Measurements from ENCODE around the gene DCST2.

The DCST2 gene

DNA sequence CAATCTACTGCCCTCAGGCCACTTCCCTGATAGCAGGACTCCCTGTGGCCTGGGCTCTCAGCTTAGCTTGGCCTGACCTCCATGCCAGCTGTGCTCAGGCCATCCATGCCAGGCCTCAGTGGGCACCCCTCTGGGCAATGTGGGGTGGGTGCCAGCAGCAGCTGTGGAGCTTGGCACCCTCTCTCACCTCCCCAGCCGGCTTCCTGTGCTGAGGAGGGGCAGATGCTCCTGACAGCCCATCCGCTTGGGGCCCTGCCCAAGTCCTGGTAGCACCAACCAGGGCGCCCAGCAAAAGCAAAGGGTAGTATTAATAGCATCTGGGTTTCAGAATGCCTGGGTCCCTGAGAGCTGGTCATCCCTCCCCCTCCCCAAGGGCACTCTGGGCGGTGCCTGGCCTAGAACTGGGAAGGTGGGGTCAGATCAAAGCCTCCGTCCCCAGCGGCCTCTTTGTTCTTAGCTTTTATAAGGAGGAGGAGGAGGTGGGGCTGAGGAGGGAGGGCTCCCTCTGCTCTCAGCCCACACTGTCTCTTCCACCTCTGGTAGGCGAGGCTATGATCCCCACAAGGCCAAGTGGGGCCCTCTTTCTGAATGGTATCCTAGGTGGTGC, 36.1 kb upstream of the DCST2 start:
- no peak for DNase-seq

DNA sequence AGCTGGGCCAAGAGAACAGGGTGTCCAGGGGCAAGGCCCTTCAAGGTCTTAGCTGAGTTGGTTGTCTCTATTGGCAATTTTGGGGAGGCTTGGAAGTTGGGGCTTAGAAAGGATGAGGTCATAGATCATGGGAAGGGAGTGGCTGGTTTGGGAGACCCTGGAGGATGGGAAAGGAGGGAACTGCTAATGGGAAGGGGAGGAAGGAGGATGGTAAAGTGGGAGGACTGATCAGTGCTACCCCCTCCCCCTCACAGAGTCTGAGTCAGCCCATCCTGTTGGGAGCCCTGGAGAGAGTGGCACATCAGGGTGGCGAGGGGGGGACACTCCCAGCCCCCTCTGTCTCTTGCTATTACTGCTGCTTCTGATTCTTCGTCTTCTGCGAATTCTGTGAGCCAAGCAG, 35.0 kb upstream of the DCST2 start:
- DNase-seq: no peak

DNA sequence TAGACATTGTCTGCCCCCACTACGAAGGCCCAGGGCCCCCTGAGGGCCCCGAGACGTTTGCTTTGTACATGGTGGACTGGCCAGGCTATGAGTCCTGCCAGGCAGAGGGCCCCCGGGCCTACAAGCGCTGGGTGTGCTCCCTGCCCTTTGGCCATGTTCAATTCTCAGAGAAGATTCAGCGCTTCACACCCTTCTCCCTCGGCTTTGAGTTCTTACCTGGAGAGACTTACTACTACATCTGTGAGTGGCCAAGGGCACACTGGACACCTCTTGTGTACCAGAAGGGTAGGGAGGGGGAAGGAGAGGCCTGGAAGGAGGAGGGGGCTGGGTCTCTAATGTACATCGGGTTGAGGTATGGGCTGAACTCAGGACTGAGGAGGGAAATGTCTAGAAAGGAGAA, 33.2 kb upstream of the DCST2 start:
- DNase-seq: no peak

DNA sequence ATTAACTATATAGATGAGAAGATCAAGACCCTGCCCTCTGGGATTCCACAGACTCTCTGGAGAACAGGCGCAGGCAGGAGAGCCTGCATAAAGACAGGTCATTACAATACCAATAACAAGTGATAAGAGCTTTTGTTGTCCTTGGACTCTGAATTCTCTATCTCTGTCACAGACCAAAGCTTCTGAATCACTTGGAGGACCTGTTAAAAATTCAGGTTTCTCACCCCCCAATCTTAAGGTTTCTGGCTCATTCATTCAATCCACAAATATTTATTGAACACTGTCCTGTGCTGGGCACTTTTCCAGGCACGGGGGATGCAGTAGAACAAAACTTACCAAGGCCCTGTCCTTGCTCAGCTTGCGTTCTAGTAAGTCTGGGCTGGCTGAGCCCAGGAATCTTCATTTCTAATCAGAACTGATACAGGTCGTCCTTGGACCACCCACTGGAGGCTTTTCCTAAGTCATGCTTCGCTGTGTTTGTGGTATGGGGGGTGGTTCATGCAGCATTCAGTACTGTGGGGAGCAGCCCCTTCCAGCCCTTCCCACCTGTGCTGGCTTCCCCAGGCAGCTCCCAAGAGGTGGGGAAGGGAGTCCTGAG, 31.4 kb upstream of the DCST2 start:
- DNase-seq: no peak

DNA sequence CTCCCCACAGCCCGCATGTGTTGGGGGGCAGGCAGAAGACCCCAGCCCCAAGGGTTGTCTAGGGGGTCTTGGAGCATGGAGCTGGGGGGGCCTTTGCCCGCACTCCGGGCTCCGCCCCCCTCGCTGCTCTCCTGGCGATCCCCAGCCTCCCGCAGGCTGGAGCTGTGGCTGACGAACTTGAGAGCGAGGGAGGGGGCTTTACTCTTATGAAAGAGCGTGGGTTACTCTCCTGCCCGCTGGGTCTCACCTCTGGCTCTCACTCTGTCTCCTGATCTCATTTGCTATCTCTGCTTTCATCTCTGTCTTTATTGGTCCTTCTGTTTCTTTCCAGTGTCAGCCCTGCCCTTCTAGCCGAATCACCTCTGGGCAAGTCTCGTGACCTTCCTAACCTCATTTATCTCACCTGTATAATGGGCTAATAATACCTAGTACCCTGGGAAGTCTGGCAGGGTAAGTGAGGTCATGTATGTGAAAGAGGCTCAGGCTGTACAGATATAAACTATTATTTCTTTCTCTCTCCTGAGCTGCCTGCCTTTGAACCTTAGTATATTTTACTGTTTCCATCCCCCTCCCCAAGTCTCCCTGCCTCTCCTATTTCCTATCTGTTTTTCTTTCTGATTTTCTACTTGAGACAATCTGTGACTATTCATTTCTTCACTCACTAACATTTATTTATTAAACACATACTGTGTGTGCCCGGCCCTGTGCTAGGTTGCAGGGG, 30.7 kb upstream of the DCST2 start:
- no peak for DNase-seq

DNA sequence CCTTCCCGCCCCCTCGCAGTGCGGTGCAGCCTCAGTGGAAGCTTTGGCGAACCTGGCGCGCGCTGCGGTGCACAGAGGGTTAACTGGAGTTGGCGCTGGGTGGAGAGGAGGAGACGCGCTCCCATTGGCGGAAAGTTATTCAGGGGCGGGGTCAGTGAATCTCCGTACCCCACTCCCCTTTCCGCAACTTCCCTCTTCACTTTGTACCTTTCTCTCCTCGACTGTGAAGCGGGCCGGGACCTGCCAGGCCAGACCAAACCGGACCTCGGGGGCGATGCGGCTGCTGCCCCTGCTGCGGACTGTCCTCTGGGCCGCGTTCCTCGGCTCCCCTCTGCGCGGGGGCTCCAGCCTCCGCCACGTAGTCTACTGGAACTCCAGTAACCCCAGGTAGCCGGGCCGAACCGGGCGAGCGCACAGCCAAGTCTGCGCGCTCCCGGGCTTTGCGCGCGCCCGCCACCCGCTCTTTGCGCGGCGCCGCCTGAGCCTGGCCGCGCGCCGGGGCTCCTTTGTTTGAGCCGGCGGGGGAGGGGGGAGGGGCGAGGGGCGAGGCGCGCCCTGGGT, 30.0 kb upstream of the DCST2 start, which contains the start of gene EFNA4:
EFNA4 (plus strand) TSS at position 191 of the 561 bp plus-strand sequence; CDS start at position 275, 84 bp downstream.
- DNase-seq: peak; percentile 34

DNA sequence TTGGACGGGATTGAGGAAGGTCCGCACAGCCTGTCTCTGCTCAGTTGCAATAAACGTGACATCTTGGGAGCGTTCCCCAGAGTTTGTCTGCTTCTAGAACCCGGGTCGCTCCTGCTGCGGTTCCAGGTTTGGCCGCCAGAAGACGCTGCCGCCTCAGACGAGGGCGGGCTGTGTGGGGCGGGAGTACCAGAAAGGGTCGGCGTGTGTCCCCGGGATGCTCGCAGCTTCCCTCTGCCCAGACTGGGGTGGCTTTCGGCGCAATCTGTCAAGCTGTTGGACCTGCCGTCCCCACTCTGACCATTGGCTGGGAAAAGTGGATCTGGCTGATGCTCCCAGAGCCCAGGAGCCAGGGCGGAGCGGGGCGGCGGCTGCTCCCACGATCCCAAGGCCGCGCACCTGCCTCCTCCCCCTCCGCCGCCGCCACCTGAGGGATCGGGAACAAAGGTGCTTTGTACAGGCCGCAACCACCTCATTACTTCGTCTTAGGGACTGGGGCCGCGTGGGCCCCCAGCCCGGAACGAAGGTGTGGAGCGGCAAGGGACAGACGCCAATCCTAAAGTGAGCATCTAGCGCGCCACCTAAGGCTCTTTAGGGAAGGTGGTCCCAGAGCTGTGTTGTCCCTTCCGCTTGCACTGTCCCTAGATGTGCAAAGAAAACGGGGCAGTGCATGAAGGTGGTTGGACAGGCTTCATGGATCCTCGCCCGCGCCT, 29.3 kb upstream of the DCST2 start:
- no peak for DNase-seq

DNA sequence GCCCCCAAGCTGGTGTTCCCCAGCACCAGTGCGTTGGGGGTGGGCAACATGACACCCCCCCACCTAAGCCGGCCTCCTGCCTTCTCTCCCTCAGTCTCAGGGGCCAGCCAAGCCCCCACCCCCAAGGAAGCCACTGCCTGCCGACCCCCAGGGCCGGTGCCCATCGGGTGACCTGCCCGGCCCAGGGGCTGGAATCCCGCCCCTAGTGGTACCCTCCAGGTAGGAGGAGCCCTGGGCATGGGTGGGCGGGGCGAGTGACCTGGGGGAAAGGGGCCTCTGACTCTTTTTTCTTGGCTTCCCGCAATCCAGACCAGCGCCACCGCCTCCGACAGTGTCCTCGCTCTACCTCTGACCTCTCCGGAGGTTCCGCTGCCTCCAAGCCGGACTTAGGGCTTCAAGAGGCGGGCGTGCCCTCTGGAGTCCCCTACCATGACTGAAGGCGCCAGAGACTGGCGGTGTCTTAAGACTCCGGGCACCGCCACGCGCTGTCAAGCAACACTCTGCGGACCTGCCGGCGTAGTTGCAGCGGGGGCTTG, 28.6 kb upstream of the DCST2 start:
- DNase-seq: no peak

DNA sequence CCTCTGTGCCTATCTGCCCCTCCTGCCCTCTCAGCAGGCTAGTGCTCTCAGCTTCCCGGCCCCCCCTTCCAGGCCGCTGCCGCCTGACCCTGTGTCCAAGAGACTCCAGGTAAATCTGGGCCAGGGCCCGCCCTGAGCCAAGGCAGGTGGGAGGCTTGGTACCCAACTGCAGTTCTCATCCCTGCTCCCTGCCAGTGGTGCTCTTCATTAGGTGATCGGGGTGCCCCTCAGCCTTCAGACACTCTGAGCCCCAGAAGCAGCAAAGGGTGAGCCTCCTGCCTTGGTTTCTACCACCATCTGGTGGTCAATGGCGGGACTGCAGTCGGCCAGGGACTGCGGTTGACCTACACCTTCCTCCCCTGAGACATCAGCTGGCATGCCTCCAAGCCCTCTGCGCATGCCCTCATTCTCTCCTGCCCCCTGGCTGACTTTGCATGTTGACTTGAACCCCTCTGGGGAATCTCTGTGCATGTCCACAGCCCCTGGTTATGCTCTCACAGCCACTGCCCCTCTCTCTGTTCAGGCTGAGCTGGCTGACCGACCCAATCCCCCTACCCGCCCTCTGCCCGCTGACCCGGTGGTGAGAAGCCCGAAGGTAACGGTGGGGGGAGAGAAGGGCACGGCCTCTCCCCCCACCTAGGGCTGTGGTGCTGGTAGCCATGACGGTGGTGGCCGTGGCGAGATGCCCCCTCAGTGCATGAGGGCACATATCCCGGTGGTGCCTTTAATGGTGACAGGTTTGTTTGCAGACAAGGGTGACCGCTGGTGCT, 28.0 kb upstream of the DCST2 start:
- peak; percentile 54 for DNase-seq

DNA sequence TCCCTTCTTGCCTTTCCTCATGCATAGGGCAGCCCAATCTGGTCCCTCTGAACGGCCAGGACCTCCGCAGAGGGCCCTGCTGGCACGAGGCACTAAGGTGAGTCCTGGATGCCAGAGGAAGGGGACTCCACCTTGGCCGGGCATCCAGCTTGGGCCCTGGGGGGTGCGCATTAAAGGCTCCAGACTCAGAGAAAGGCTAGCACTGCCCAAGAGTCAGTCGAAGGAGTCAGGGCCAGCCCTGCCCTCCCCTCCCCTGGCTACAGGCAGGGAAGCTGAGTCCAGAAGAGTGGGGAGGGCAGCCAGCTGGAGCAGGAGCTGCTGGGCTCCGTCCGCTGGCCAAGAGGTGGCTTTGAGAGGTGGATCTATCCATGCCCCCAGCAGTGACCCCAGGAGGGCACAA, 27.2 kb upstream of the DCST2 start:
- no peak for DNase-seq

DNA sequence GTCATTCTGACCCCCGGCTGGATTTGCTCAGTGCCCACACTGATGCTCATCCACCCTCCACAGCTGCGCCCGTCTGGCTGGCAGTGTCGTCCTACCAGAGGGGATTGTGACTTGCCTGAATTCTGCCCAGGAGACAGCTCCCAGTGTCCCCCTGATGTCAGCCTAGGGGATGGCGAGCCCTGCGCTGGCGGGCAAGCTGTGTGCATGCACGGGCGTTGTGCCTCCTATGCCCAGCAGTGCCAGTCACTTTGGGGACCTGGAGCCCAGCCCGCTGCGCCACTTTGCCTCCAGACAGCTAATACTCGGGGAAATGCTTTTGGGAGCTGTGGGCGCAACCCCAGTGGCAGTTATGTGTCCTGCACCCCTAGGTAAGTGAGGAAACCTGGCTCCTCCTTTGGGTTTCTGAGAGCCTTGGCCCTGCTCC, 24.2 kb upstream of the DCST2 start:
- DNase-seq: no peak

DNA sequence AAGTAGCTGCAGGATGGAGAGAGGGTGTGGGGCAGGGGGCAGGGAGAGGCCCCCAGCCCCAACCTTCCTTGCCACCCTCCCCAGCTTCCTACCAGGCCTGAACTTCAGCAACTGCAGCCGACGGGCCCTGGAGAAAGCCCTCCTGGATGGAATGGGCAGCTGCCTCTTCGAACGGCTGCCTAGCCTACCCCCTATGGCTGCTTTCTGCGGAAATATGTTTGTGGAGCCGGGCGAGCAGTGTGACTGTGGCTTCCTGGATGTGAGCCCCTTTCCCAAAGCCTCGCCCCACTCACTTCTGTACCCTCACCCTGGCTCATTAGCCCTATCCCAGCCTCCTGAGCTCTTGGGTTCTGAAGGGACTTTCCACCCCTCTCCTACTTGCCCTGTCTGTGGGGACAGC, 23.5 kb upstream of the DCST2 start:
- DNase-seq: no peak

DNA sequence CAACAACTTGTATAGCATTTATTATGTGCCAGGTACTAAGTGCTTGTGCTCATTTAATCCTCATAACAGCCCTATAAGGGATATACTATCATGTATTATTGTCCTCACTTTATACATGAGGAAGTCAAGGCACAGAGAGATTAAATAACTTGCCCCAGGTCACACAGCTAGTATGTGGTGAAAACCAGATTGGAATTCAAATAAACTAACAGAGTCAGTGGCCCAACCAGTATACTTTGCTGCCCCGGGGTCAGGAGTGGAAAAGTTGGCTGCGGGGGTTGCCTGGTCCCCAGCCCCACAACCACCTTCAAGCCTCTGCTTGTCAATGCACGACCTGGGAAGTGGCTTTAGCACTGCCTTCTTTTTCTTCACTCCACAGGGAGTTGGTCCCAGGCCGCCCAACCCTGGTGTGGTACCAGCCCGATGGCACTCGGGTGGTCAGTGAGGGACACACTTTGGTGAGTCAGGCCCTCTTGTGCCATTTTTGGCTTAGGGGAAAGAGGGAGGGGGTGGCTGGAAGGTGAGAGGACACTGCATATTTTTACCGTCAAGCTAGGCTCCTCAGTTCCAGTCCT, 20.0 kb upstream of the DCST2 start:
- no peak for DNase-seq

DNA sequence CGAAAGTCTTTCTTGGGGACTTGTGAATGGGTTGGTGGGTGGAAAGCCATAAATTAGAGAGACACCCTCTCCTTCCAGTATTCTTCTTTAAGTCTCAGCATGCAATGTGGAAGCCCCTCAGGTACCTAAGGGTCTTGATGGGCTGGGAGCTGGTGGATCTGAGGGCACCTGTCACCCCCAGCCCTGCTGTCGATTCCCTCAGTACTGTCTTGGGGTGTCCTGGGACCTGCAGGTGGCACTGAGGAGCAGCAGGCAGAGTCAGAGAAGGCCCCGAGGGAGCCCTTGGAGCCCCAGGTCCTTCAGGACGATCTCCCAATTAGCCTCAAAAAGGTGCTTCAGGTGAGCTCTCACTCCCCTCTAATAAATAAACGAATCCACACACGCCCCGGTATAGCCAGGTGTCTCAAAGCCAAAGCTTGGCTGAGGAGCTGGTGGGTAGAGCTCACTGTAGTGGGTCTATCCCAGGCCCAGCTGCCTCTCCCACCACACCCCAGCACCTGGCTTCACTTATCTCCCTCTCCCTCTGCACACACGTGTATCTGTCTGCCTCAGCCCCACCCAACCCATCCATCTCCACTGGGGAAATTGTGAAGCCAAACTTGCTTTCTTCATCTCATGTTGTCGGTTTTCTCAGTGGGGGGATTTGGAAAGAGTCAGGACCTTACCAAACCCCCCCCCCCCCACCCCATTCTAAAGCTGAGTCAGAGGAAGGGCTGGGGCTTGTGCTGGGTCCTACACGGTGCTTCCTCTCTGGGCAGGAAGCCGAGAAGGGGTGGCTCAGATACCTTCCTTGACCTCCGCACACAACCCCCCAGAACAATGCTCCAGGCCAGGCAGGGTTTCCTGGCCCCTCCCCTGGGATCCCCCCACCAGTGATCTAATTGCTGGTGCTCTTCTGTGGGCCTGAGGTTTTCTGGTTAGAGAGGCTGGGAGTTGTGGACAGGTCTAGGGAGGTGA, 19.1 kb upstream of the DCST2 start:
- no peak for DNase-seq

DNA sequence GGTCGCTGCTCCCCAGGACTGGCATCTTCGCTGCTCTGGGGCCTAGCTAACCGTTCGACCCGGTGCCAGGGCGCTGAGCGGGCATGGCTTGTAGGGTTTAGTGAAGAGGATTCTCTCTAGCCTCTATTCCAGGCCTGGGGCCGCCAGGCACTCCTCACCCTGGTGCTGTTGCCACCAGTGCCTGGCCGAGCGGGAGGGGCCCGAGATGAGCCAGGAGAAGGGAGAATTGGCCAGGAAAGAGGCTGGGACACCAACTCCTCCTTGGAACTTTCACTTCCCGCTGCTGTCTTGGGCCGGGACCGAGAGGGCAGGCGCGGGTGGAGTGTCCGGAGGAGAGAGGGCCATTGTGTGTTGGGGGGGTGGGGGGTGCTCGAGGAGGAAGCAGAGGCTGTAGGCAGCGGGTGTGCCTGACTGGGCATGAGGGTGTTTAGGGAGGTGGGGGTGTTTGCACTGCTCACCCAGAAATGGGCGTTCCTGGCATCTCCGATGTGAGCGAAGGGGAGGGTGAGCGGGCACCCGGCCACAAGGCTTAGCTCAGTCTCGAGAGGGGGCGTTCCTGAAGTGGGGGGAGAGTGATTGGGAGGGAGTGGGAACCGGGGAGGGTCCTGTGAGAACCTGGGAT, 18.3 kb upstream of the DCST2 start:
- DNase-seq: no peak

DNA sequence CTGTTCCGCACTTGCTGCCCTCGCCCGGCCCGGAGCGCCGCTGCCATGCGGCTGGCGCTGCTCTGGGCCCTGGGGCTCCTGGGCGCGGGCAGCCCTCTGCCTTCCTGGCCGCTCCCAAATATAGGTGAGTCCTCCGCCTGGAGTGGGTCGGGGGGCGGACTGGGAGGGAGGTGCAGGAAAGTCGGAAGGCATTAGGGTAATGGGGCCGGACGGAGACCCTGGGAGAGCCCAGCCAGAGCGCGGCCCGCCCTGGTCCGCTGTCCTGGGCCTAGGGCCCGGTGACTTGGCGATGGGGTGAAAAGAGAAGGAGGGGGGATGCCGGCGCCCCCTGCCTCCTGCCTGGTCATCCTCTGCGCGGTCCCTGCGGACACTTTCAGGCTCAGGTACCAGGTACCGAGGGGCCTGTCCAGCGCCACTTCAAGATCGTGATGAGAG, 17.8 kb upstream of the DCST2 start:
- DNase-seq: no peak

DNA sequence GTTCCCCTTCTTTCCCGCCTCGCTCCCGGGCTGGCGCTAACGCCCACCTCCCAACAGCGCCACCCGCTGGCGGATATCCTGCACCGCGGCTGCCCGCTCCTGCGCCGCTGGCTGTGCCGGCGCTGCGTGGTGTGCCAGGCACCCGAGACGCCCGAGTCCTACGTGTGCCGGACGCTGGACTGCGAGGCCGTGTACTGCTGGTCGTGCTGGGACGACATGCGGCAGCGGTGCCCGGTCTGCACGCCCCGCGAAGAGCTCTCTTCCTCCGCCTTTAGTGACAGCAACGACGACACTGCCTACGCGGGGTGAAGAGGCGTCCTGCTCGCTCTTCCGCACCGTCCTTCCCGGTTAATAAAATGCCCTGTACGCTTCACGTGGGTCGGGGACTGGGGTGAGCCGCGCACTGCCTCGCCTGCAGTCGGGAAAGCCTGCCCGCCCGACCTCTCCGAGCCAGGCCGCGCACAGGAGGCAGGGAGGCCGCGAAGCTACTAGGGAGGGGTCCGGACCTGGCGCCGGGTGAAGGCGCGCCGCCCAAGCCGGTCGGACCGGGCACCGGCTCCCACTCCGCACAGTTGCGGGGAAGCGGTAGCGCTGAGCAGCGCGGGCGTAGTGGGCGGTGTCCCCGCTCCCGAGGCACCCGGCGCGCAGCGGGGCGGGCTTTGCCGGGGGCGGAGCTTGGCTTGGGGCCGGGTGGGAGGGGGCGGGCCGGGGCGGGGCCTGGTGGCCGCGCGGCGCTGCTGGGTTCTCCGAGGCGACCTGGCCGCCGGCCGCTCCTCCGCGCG, 17.2 kb upstream of the DCST2 start, which contains the start of gene ADAM15:
ADAM15 (plus strand) TSS at position 757 of the 782 bp plus-strand sequence. CDS start 71 bp downstream, outside the sequence.
- DNase-seq: peak; percentile 55

DNA sequence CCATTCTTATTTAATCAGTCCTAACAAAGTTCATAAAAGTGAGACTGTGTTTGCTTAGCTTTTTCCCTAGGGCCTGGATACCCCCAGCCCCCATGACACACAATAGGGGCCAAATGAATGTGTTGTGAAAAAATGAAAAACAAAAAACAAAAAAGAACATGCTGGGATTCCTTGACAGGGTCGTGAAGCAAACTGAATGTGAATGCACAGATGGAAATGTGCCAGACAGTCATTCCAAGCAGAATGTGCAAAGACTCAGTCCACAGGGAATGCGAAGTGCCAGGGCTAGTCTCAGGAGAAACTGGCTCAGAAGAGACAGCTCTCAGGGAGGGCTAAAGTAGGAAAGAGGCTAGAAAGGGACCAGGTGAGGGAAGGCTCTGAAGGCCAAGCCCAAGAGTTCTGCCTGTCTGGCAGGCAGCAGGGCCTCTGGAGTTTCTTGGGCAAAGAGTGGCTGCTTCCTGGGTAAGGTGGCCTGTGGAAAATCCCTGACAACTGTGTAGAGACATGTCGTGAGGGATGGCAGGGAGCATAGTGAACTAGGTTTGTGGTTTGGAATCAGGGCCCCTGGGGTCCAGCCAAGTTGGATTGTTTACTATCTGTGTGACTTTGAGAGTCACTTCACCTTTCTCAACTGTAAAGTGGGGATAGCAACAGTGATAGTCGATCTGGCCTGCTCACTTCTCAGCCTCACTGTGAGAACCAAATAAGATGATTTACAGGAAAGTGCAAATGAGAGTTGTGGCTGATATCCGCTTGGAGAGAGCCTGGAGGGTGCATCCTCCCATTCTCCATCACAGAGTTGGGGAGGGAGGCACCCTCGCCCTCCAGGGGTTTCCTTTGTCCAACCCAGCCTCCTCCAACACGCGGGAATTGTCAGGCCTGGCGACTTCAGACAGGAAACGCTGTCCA, 16.3 kb upstream of the DCST2 start:
- no peak for DNase-seq

Data from GOT3 (cell line).